Spleen (tissue), 7 donors: ENCODE results near the gene LDLRAD4.

ENCODE experiments used
- POLR2A ChIP-seq, 3 donors: fragments of 450-650 bp; IDR thresholded peaks; one replicate each; pipeline ENCODE4 v1.5.1; 2017; ENCODE audit warnings: antibody characterized with exemption in 3 of 3, mild to moderate bottlenecking in 1 of 3
- POLR2AphosphoS5 ChIP-seq, 3 donors: sonication (generic); formaldehyde crosslinking; IDR thresholded peaks; one replicate each; pipeline ENCODE4 v1.5.1; 2017; ENCODE audit warnings: antibody characterized with exemption in 3 of 3
- TF ChIP-seq, protein P1 (sequence below), 11 experiments: fragments of 200-600 bp in 7 of 11; fragments of 450-650 bp in 4 of 11; sonication (generic) in 4 of 11; IDR thresholded peaks in 8 of 11; conservative IDR thresholded peaks in 3 of 11; 1 replicate in 7 of 11; 2 replicates in 4 of 11; pipeline versions ENCODE4 v1.4.0 to v1.8.0; 2016 to 2021; ENCODE audit warnings: antibody characterized with exemption in 11 of 11, inconsistent platforms in 4 of 11, mild to moderate bottlenecking in 1 of 11
- donor health status: DM: no; HTN: no; CAD: no; lungs with moderate emphysema.
- donor health status: DM: no; HTN: no; CAD: no.
- donor health status: DM: no; HTN: no; CAD: no.

DNA sequence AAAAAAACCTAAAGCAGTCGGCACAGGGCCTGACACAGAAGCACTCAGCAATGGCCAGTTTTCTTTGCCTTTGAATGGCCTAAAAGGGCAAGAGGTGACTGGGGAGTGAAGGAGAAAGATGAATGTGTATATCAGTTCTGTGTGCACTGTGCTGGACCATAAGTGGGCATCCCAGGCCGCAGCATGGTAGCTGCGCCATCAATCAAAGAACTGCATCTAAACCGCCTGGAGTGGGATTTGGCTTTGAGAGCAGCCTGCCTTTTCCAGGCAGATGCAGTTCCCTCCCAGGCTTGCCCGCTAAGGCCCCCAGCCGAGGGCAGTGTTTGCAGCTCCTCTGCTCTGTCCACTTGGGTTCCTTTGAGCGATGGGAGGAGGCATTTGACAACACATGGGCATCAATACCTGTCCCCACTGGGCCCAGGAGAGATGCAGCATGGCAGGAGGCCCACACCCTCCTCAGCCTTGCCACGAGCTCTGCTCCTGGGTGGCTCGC is 363.7 kb downstream of the LDLRAD4 start:
- no peak for TF ChIP-seq POLR2A (IDR thresholded peaks at IDR 0.05)
- TF ChIP-seq, protein P1, sequence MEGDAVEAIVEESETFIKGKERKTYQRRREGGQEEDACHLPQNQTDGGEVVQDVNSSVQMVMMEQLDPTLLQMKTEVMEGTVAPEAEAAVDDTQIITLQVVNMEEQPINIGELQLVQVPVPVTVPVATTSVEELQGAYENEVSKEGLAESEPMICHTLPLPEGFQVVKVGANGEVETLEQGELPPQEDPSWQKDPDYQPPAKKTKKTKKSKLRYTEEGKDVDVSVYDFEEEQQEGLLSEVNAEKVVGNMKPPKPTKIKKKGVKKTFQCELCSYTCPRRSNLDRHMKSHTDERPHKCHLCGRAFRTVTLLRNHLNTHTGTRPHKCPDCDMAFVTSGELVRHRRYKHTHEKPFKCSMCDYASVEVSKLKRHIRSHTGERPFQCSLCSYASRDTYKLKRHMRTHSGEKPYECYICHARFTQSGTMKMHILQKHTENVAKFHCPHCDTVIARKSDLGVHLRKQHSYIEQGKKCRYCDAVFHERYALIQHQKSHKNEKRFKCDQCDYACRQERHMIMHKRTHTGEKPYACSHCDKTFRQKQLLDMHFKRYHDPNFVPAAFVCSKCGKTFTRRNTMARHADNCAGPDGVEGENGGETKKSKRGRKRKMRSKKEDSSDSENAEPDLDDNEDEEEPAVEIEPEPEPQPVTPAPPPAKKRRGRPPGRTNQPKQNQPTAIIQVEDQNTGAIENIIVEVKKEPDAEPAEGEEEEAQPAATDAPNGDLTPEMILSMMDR (IDR thresholded peaks at IDR 0.05 in 8 of 11, conservative IDR thresholded peaks at IDR 0.05 in 3 of 11) = no peak
- TF ChIP-seq POLR2AphosphoS5 (IDR thresholded peaks at IDR 0.05) = no peak
